K562 (cell line): Measurements from ENCODE around the gene P2RX5. TPM values are rescaled to one million over a fixed set of nuclear protein-coding genes. Genes with fewer than 3 reads are reported as not detected.

Experiments used
- BRD4 ChIP-seq: fragments of 200-600 bp; sonication (generic); IDR thresholded peaks from 2 replicates; pipeline ENCODE4 v1.6.1; 2017; ENCODE audit warnings: inconsistent platforms
- BRD9 ChIP-seq: fragments of 450-650 bp; IDR thresholded peaks from 2 replicates; pipeline ENCODE4 v1.6.1; 2018; ENCODE audit warnings: low read depth; ENCODE audit not compliant: partially characterized antibody
- FOXJ3 ChIP-seq: sonication (generic); formaldehyde crosslinking; IDR thresholded peaks from 2 replicates; pipeline ENCODE4 v1.4.0; 2020; ENCODE audit warnings: mild to moderate bottlenecking, missing genetic modification reagents
- KAT7 ChIP-seq: sonication (generic); formaldehyde crosslinking; IDR thresholded peaks from 2 replicates; pipeline ENCODE4 v1.8.0; 2022; ENCODE audit warnings: missing genetic modification reagents, mild to moderate bottlenecking, borderline replicate concordance
- MAZ ChIP-seq, 2 experiments: fragments of 450-650 bp in 1 of 2; sonication (generic) in 1 of 2; formaldehyde crosslinking; IDR thresholded peaks in 1 of 2; conservative IDR thresholded peaks in 1 of 2; 2 replicates each; pipeline versions ENCODE4 v1.4.0 to v1.5.0; 2020; ENCODE audit warnings: mild to moderate bottlenecking in 1 of 2, missing genetic modification reagents in 1 of 2
- MECOM ChIP-seq: fragments of 250-450 bp; sonication (Bioruptor Pico); IDR thresholded peaks from 2 replicates; pipeline ENCODE4 v1.8.0; 2022; ENCODE audit warnings: inconsistent platforms
- MIER1 ChIP-seq: fragments of 450-650 bp; IDR thresholded peaks from 2 replicates; pipeline ENCODE4 v1.6.1; 2016; ENCODE audit warnings: antibody characterized with exemption, mild to moderate bottlenecking, low read depth
- NBN ChIP-seq: fragments of 450-650 bp; IDR thresholded peaks from 2 replicates; pipeline ENCODE4 v1.6.1; 2016; ENCODE audit warnings: low read depth, mild to moderate bottlenecking
- NFXL1 ChIP-seq: fragments of 450-650 bp; formaldehyde crosslinking; IDR thresholded peaks from 2 replicates; pipeline ENCODE4 v1.4.0; 2021; ENCODE audit warnings: mild to moderate bottlenecking
- POLR2AphosphoS5 ChIP-seq: IDR thresholded peaks from 2 replicates; pipeline ENCODE4 v1.6.1; 2011; ENCODE audit warnings: mild to moderate bottlenecking, low read depth, low read length, moderate library complexity; ENCODE audit not compliant: control insufficient read depth, insufficient read depth
- RBM22 ChIP-seq: fragments of 200-400 bp; formaldehyde crosslinking; IDR thresholded peaks from 2 replicates; pipeline ENCODE4 v1.6.1; 2018; ENCODE audit warnings: low read length, low read depth; ENCODE audit not compliant: poor library complexity, severe bottlenecking
- SMAD3 ChIP-seq: fragments of 450-650 bp; formaldehyde crosslinking; conservative IDR thresholded peaks from 2 replicates; pipeline ENCODE4 v1.4.0; 2020; ENCODE audit warnings: mild to moderate bottlenecking
- SREBF1 ChIP-seq: fragments of 150-350 bp; IDR thresholded peaks from 2 replicates; pipeline ENCODE4 v1.6.1; 2014; ENCODE audit warnings: antibody characterized with exemption, low read depth, low read length, borderline replicate concordance
- SRF ChIP-seq, 2 experiments: fragments of 250-450, 450-650 bp in 1 of 2; sonication (Bioruptor Pico) in 1 of 2; sonication (generic) in 1 of 2; formaldehyde crosslinking; IDR thresholded peaks; 2 replicates each; pipeline versions ENCODE4 v1.5.0 to v1.5.1; 2020 to 2022; ENCODE audit warnings: mild to moderate bottlenecking in 1 of 2, missing genetic modification reagents in 1 of 2
- YBX1 ChIP-seq: fragments of 450-650 bp; IDR thresholded peaks from 2 replicates; pipeline ENCODE4 v1.7.1; 2016; ENCODE audit warnings: mild to moderate bottlenecking
- ZNF280B ChIP-seq: fragments of 250-450 bp; sonication (Bioruptor Pico); IDR thresholded peaks from 2 replicates; pipeline ENCODE4 v1.5.1; 2021; ENCODE audit warnings: mild to moderate bottlenecking
- ZNF408 ChIP-seq: fragments of 250-450 bp; sonication (Bioruptor Pico); IDR thresholded peaks from 2 replicates; pipeline ENCODE4 v1.4.0; 2020; ENCODE audit warnings: low read depth, mild to moderate bottlenecking, moderate library complexity
- ZSCAN29 ChIP-seq: fragments of 450-650 bp; IDR thresholded peaks from 2 replicates; pipeline ENCODE4 v1.6.1; 2017
- polyA plus RNA-seq, 8 experiments: library from polyadenylated mRNA; depleted of rRNA in 4 of 8; stranded (reverse) in 5 of 8; unstranded in 3 of 8; fragments of >200 nt; fragmentation: Nextera tagmentation in 2 of 8; fragmentation: Illumina TruSeq in 1 of 8; extraction: Ambion mirVana in 2 of 8; extraction: Trizol in 1 of 8; gene quantifications; 2 replicates each; pipeline versions ENCODE4 v1.2.1 to v1.2.3, GENCODE V29; 2011 to 2014; ENCODE audit warnings: inconsistent platforms in 1 of 8, missing spikeins in 1 of 8
- total RNA-seq, 7 experiments: library from RNA; depleted of rRNA in 6 of 7; stranded (reverse); fragments of >200 nt in 6 of 7; fragmentation: Illumina TruSeq in 2 of 7; extraction: Trizol in 2 of 7; gene quantifications; 2 replicates each; pipeline versions ENCODE4 v1.2.1 to v1.2.3, GENCODE V29; 2011 to 2021; ENCODE audit warnings: low replicate concordance in 1 of 7
- TF ChIP-seq, protein P1 (sequence below): fragments of 250-450 bp; sonication (Bioruptor Pico); IDR thresholded peaks from 2 replicates; pipeline ENCODE4 v1.4.0; 2020
- TF ChIP-seq, protein P2 (sequence below): fragments of 250-450 bp; sonication (Bioruptor Pico); IDR thresholded peaks from 2 replicates; pipeline ENCODE4 v1.8.0; 2021; ENCODE audit warnings: moderate library complexity, mild to moderate bottlenecking, inconsistent platforms

Gene P2RX5
- total and polyA plus RNA-seq, 9 of the 15 experiments (the other 6 are each of a cell fraction or from before 2014, with no cell fraction given): 0.31 to 4.0 (median 1.3) TPM

DNA sequence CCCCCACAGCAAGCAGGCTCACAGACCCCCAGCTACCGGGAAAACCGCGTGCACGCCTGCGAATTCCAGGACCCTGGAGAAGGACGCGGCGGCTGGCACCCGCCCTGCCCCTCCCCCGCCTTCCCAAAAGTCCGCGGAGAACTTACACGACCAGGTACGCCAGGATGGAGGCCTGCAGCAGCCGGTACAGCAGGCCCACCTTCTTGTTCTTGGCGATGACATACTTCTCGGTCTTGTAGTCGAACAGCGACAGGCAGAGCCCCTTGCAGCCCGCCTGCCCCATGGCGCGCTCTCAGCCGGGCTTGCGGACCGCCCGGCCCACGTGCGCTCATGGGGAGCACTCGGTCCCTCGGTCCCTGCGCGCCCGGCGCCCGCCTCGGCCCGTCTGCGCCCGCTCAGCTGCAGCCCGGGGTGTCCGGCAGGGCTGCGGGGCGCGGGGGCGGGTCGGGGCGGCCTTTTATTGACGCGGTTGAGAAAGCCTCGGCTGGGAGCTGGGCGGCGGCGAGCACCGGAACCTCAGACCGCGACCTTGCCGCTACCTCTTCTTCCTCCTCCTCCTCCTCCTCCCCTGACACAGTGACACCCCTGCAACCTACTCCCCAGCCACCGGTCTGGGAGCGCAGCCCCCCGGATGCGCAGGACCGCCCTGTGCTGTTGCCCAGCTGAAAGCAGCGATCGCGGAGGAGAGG is at the start of gene P2RX5 (continued):
- no peak for TF ChIP-seq MAZ (CRISPR knock-in tag; conservative IDR thresholded peaks at IDR 0.05 in 1 of 2, IDR thresholded peaks at IDR 0.05 in 1 of 2)
- TF ChIP-seq SMAD3: no peak
- no peak for TF ChIP-seq NBN
- no peak for TF ChIP-seq ZSCAN29
- no peak for TF ChIP-seq SREBF1
- TF ChIP-seq BRD4: no peak
- TF ChIP-seq SRF (CRISPR knock-in tag; IDR thresholded peaks at IDR 0.05): no peak
- no peak for TF ChIP-seq MECOM (CRISPR knock-in tag)
- TF ChIP-seq MIER1: 0 out of 2 replicates have a peak, but pooled peaks have one; percentile 29
- no peak for TF ChIP-seq BRD9
- no peak for TF ChIP-seq POLR2AphosphoS5
- no peak for TF ChIP-seq YBX1
- no peak for TF ChIP-seq KAT7
- TF ChIP-seq FOXJ3 (CRISPR knock-in tag): no peak
- TF ChIP-seq RBM22: no peak
- no peak for TF ChIP-seq ZNF280B
- TF ChIP-seq, protein P1, sequence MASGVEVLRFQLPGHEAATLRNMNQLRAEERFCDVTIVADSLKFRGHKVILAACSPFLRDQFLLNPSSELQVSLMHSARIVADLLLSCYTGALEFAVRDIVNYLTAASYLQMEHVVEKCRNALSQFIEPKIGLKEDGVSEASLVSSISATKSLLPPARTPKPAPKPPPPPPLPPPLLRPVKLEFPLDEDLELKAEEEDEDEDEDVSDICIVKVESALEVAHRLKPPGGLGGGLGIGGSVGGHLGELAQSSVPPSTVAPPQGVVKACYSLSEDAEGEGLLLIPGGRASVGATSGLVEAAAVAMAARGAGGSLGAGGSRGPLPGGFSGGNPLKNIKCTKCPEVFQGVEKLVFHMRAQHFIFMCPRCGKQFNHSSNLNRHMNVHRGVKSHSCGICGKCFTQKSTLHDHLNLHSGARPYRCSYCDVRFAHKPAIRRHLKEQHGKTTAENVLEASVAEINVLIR (CRISPR knock-in tag): no peak
- TF ChIP-seq, protein P2, sequence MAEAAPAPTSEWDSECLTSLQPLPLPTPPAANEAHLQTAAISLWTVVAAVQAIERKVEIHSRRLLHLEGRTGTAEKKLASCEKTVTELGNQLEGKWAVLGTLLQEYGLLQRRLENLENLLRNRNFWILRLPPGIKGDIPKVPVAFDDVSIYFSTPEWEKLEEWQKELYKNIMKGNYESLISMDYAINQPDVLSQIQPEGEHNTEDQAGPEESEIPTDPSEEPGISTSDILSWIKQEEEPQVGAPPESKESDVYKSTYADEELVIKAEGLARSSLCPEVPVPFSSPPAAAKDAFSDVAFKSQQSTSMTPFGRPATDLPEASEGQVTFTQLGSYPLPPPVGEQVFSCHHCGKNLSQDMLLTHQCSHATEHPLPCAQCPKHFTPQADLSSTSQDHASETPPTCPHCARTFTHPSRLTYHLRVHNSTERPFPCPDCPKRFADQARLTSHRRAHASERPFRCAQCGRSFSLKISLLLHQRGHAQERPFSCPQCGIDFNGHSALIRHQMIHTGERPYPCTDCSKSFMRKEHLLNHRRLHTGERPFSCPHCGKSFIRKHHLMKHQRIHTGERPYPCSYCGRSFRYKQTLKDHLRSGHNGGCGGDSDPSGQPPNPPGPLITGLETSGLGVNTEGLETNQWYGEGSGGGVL (CRISPR knock-in tag): no peak
- TF ChIP-seq NFXL1: no peak
- no peak for TF ChIP-seq ZNF408
